GM23248 (cell line): Measurements from ENCODE around the gene HOXD1.

ENCODE experiments used
- EZH2 ChIP-seq: fragments of 200-600 bp; sonication (generic); IDR thresholded peaks from 2 replicates; pipeline ENCODE4 v1.6.1; 2018; ENCODE audit warnings: antibody characterized with exemption, mild to moderate bottlenecking; ENCODE audit not compliant: insufficient read depth, poor library complexity, severe bottlenecking
- EZH2phosphoT487 ChIP-seq: fragments of 200-600 bp; sonication (generic); IDR thresholded peaks from 2 replicates; pipeline ENCODE4 v1.6.1; 2018; ENCODE audit warnings: antibody characterized with exemption, moderate library complexity, mild to moderate bottlenecking, low read depth; ENCODE audit not compliant: insufficient read depth

DNA sequence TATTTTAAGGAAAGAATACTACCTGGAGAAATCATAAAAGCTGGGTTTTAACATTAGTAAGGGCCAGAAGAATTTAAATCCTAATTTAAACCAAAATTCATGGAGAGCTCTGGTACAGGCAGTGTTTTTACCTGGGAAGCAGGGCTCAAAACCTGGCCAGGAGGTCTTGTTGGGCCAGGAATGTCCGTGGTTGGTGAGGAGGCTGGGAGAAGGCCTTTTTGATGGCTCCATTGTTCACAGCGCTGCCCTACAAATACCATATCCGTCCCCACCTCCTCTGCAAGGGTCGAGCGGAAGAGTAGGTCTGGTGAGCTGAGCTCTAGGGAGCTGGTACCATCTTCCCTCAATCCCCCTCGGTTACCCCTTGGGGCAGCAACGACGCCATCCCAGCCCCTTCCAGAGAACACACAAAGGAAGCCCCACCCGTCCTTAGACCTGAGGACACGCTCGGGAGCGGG lies 10.9 kb upstream of the HOXD1 start:
- TF ChIP-seq EZH2phosphoT487 = no peak
- no peak for TF ChIP-seq EZH2
